Measurements from ENCODE around the gene ZNF561.

ZNF561 gene

GRCh38 chr19:9570255-9570654 is 50.8 kb downstream of the ZNF561 start:
- DNase-seq, result no peak

GRCh38 chr19:9566729-9567128 is 54.3 kb downstream of the ZNF561 start:
- no peak for DNase-seq

GRCh38 chr19:9565900-9566705 is 54.9 kb downstream of the ZNF561 start:
- no peak for DNase-seq

Data from SW 1271 (cell line).